ENCODE data around the gene KRT36.

KRT36 gene

GRCh38 chr17:41489531-41489930 lies at the start of gene KRT36:
Gene KRT36 (minus strand): TSS chr17:41489910. CDS start chr17:41489864, 46 bp downstream.
- no peak for DNase-seq

- DNase-seq: no peak
Observed at GRCh38 chr17:41539071-41539492, 49.4 kb upstream of the KRT36 start.

- no peak for DNase-seq
Observed at GRCh38 chr17:41538565-41538991, 48.9 kb upstream of the KRT36 start.

GRCh38 chr17:41537990-41538389 lies 48.3 kb upstream of the KRT36 start:
- no peak for DNase-seq

GRCh38 chr17:41537614-41537954 lies 47.9 kb upstream of the KRT36 start:
- no peak for DNase-seq

GRCh38 chr17:41536741-41537613 lies 47.3 kb upstream of the KRT36 start:
- DNase-seq: no peak

- DNase-seq: no peak
Observed at GRCh38 chr17:41535764-41536481, 46.2 kb upstream of the KRT36 start.

- no peak for DNase-seq
Observed at GRCh38 chr17:41534899-41535546, 45.3 kb upstream of the KRT36 start.

- DNase-seq: no peak
Observed at GRCh38 chr17:41533613-41534012, 43.9 kb upstream of the KRT36 start.

- no peak for DNase-seq
Observed at GRCh38 chr17:41532947-41533570, 43.3 kb upstream of the KRT36 start.

GRCh38 chr17:41531993-41532392 lies 42.3 kb upstream of the KRT36 start:
- no peak for DNase-seq

- DNase-seq: no peak
Observed at GRCh38 chr17:41530062-41531048, 40.6 kb upstream of the KRT36 start.

- no peak for DNase-seq
Observed at GRCh38 chr17:41529491-41529915, 39.8 kb upstream of the KRT36 start.

GRCh38 chr17:41528959-41529353 lies 39.2 kb upstream of the KRT36 start:
- no peak for DNase-seq

GRCh38 chr17:41527063-41528023 lies 37.6 kb upstream of the KRT36 start:
- no peak for DNase-seq

- DNase-seq: no peak
Observed at GRCh38 chr17:41524261-41524660, 34.6 kb upstream of the KRT36 start.

GRCh38 chr17:41523787-41524186 lies 34.1 kb upstream of the KRT36 start:
- no peak for DNase-seq

- no peak for DNase-seq
Observed at GRCh38 chr17:41523225-41523593, 33.5 kb upstream of the KRT36 start.

GRCh38 chr17:41522301-41523224 lies 32.9 kb upstream of the KRT36 start:
- no peak for DNase-seq

All from NCI-H1092 treated with DMSO at 0.1 percent for 48 hours (cell line).